NK-92 (cell line): ENCODE results near the gene DNER.

ENCODE experiments used
- DNase-seq: peaks from one replicate; lab custom pipeline; 2025; ENCODE audit not compliant: unreplicated experiment; lab: John Stamatoyannopoulos, UW

The DNER gene

GRCh38 chr2:229673676-229674075 lies 40.7 kb downstream of the DNER start:
- no peak for DNase-seq

GRCh38 chr2:229672021-229672420 lies 42.3 kb downstream of the DNER start:
- no peak for DNase-seq

- DNase-seq, result no peak
Observed at GRCh38 chr2:229669841-229670240, 44.5 kb downstream of the DNER start.

- DNase-seq, result no peak
Observed at GRCh38 chr2:229666811-229667210, 47.5 kb downstream of the DNER start.

GRCh38 chr2:229665158-229665557 lies 49.2 kb downstream of the DNER start:
- DNase-seq, result no peak

GRCh38 chr2:229661478-229661877 lies 52.9 kb downstream of the DNER start:
- DNase-seq, result no peak

GRCh38 chr2:229660951-229661350 lies 53.4 kb downstream of the DNER start:
- no peak for DNase-seq

GRCh38 chr2:229660391-229660790 lies 54.0 kb downstream of the DNER start:
- DNase-seq, result no peak

GRCh38 chr2:229658004-229658403 lies 56.4 kb downstream of the DNER start:
- no peak for DNase-seq

GRCh38 chr2:229654437-229654836 lies 59.9 kb downstream of the DNER start:
- no peak for DNase-seq

- no peak for DNase-seq
Observed at GRCh38 chr2:229653531-229653930, 60.8 kb downstream of the DNER start.

GRCh38 chr2:229652796-229653195 lies 61.6 kb downstream of the DNER start:
- DNase-seq, result no peak

- DNase-seq, result no peak
Observed at GRCh38 chr2:229650901-229651300, 63.5 kb downstream of the DNER start.

- no peak for DNase-seq
Observed at GRCh38 chr2:229650059-229650458, 64.3 kb downstream of the DNER start.

- DNase-seq, result no peak
Observed at GRCh38 chr2:229646186-229646723, 68.1 kb downstream of the DNER start.

GRCh38 chr2:229642371-229642770 lies 72.0 kb downstream of the DNER start:
- no peak for DNase-seq

- DNase-seq, result no peak
Observed at GRCh38 chr2:229641676-229642075, 72.7 kb downstream of the DNER start.

- DNase-seq, result no peak
Observed at GRCh38 chr2:229640636-229641035, 73.7 kb downstream of the DNER start.

GRCh38 chr2:229636571-229636970 lies 77.8 kb downstream of the DNER start:
- no peak for DNase-seq

- no peak for DNase-seq
Observed at GRCh38 chr2:229635371-229635680, 79.0 kb downstream of the DNER start.

GRCh38 chr2:229634601-229635370 lies 79.6 kb downstream of the DNER start:
- DNase-seq, result no peak

GRCh38 chr2:229633556-229633955 lies 80.8 kb downstream of the DNER start:
- DNase-seq, result no peak

- no peak for DNase-seq
Observed at GRCh38 chr2:229629039-229629438, 85.3 kb downstream of the DNER start.
